Neural crest cell (in vitro differentiated cells): ENCODE data around the gene ITIH5. TPM values are rescaled to one million over a fixed set of nuclear protein-coding genes. Genes with fewer than 3 reads are reported as not detected.

ENCODE experiments used
- DNase-seq: peaks from one replicate; pipeline ENCODE4 v3.0.0; 2021; ENCODE audit warnings: low read depth, mixed read lengths, low spot score
- H3K27ac Mint-ChIP-seq: one replicate; pipeline ENCODE4 v1.8.0; 2021; ENCODE audit warnings: mild to moderate bottlenecking, mixed read lengths; ENCODE audit not compliant: unreplicated experiment
- H3K27me3 Mint-ChIP-seq: 2 replicates; pipeline ENCODE4 v1.8.0; 2021; ENCODE audit warnings: low read depth, mild to moderate bottlenecking, mixed read lengths
- H3K36me3 Mint-ChIP-seq: 2 replicates; pipeline ENCODE4 v1.8.0; 2021; ENCODE audit warnings: low read depth, mild to moderate bottlenecking, mixed read lengths
- H3K4me1 Mint-ChIP-seq: 2 replicates; pipeline ENCODE4 v1.8.0; 2021; ENCODE audit warnings: mixed read lengths
- H3K4me3 Mint-ChIP-seq: one replicate; pipeline ENCODE4 v1.8.0; 2021; ENCODE audit warnings: mild to moderate bottlenecking, mixed read lengths
- H3K9me3 Mint-ChIP-seq: 2 replicates; pipeline ENCODE4 v1.8.0; 2021; ENCODE audit warnings: mixed read lengths
- total RNA-seq: library from RNA; stranded (reverse); gene quantifications from 2 replicates; pipeline ENCODE4 v1.2.1, GENCODE V29; 2021
- TF ChIP-seq, protein P1 (sequence below): fragments of 200-600 bp; sonication (generic); conservative IDR thresholded peaks from 2 replicates; pipeline ENCODE4 v1.5.0; 2021; ENCODE audit warnings: antibody characterized with exemption, mild to moderate bottlenecking

The ITIH5 gene
- total RNA-seq, 1 donor from 2014 or later: not detected

DNA sequence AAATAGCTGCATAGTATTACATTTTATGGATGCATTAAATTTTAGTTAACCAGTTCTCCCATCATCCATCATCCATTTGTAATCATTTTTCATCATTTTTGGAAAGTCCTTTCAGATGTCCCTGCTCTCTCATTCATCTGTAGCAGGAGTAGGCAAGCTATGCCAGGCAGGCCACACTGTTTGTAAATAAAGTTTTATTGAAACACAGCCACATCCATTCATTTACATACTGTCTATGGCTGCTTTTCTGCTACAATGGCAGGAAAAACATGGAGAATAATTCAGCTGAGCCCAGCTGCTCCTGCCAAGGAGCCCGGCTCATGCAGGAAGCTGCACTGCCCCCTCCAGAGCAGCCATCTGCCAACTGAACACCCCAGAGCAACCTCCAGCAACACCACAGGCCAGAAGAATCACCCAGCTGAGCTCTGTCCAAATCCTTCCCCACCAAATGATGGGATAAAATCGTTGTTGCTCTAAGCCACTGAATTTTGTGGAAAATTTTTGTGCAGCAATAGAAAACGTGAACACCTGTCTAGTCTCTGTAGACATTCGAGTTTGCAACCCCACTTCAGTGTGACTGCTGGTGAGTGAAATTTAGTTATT is 19.6 kb downstream of the ITIH5 start:
- TF ChIP-seq, protein P1, sequence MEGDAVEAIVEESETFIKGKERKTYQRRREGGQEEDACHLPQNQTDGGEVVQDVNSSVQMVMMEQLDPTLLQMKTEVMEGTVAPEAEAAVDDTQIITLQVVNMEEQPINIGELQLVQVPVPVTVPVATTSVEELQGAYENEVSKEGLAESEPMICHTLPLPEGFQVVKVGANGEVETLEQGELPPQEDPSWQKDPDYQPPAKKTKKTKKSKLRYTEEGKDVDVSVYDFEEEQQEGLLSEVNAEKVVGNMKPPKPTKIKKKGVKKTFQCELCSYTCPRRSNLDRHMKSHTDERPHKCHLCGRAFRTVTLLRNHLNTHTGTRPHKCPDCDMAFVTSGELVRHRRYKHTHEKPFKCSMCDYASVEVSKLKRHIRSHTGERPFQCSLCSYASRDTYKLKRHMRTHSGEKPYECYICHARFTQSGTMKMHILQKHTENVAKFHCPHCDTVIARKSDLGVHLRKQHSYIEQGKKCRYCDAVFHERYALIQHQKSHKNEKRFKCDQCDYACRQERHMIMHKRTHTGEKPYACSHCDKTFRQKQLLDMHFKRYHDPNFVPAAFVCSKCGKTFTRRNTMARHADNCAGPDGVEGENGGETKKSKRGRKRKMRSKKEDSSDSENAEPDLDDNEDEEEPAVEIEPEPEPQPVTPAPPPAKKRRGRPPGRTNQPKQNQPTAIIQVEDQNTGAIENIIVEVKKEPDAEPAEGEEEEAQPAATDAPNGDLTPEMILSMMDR: no peak
- Mint-ChIP-seq H3K27ac (no peak overlapping the region), H3K27me3 (peaks cover 35% of the 10 kb centered on the region), H3K4me3 (no peak overlapping the region), H3K9me3 (peaks cover 4% of the 10 kb centered on the region), H3K36me3 (no peaks in the 10 kb centered on the region), H3K4me1 (no peaks in the 10 kb centered on the region)
- no peak for DNase-seq

DNA sequence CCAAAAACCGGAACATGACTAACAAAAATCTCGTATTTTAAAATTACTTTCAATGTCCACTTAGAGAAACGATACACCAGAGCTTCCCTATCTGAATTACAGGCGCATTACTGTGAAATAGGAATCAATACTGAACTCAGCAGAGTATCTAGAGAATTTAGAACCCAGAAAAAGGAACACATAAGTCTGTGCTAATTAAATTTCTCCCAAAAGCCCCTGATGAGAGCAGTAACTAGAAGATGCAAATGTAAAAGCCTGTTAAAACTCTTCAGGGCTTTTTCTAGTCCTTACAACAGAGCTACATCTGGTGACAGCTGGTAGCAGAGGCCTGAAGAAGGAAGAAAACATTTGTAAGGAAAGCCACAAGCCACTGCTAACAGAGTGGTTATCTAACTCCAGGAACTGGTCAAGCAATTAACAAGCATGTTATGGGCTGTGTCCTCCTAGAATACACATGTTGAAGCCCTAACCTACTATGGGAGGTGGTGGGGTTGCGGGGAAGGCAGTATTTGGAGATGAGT is 24.2 kb downstream of the ITIH5 start:
- TF ChIP-seq, protein P1: no peak
- H3K36me3 Mint-ChIP-seq: no peaks in the 10 kb centered on the region
- H3K4me1 Mint-ChIP-seq: no peaks in the 10 kb centered on the region
- DNase-seq: no peak
- peaks cover 32% of the 10 kb centered on the region for H3K27me3 Mint-ChIP-seq
- H3K27ac Mint-ChIP-seq: no peak overlapping the region
- H3K4me3 Mint-ChIP-seq: no peak overlapping the region
- H3K9me3 Mint-ChIP-seq: peaks cover 9% of the 10 kb centered on the region

DNA sequence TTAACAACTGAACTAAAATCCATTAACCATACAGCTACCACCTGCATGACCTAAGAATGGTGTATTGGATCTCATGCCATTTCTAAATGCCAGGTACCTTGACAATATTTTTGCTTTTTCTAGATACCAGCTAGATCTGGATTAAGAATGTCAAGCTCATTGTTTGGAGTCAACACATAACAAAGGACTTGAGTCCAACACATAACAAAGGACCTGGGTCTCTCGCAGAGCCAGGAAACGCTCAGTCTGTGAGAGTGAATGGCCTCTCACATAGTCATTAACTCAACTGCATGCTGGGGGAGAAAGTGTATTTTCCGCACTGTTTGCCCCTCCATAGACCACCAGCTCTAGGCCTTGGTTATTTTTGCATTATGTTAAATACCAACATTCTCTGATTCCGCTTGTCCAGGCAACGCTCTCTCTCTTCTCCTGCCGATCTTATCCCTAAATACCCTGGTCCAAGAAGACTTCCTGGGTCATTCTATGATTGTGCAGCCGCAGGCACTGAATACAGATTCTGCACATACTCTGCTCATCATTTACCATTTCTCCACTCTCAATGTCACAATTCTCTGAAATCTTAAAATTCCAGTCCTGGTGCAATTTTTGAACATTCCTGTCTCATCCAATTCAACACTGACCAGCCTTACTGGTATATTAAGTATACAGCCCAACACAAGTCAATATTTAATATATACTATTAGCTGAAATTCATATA is 31.2 kb downstream of the ITIH5 start:
- DNase-seq: no peak
- no peak overlapping the region for H3K4me3 Mint-ChIP-seq
- H3K4me1 Mint-ChIP-seq: peaks cover 13% of the 10 kb centered on the region
- no peaks in the 10 kb centered on the region for H3K27me3 Mint-ChIP-seq
- no peaks in the 10 kb centered on the region for H3K36me3 Mint-ChIP-seq
- TF ChIP-seq, protein P1: no peak
- peaks cover 10% of the 10 kb centered on the region for H3K9me3 Mint-ChIP-seq
- peak overlapping the region; percentile 3 for H3K27ac Mint-ChIP-seq

DNA sequence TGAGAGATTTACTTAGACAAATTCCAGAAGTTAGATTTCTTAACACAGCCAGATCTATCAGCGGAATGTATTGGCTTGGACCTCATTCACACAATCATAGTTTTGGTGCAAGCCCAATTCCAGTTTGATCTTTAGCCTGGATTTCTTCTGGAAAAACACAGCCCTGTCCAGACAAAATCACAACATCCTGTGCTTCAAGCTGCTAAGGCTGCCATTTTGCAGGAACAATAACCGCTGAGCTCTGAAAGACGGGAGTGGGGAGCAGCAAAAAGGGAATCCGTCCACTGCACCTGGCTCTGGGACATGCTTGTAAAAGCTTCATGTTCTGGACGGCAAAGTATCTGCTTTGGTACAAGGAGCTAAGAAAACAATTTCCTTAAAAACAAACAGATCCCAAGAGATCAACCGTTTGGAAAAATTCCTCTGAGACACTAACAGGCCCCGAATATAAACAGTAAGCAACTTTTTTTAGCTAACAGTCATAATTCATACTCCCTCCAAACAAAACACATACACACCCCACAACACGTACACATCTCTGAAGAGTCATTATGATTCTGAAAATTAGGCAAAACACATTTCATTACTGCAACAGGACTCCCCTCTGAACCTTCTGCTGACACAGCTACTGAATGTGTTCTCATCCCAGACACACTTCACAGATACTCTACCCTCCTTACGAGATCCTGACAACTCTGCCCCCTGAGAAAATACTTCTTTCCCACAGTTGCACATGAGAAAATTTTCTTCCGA is 32.4 kb downstream of the ITIH5 start:
- TF ChIP-seq, protein P1: no peak
- Mint-ChIP-seq H3K9me3 (peaks cover 10% of the 10 kb centered on the region), H3K4me3 (no peak overlapping the region), H3K36me3 (no peaks in the 10 kb centered on the region), H3K27ac (no peak overlapping the region), H3K4me1 (peaks cover 13% of the 10 kb centered on the region), H3K27me3 (no peaks in the 10 kb centered on the region)
- DNase-seq: no peak

DNA sequence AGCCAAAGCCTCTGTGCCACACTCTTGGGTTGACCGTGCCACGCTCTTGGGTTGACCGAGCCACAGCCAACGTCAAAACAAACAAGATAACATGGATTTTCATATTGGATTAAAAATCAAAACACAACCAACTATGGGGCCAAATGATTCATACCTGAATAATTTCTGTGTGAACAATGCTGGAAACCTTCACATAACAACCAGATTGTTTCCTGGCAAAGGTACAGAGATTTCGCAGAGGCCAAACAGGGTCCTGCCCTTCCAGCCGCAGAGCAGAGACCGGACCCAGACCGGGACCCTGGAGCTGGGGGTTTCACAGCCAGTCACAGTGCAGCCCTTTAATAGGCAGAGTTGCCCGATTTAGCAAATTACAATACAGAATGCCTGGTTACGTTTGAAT is 40.5 kb downstream of the ITIH5 start:
- no peak for DNase-seq
- Mint-ChIP-seq H3K36me3 (no peaks in the 10 kb centered on the region), H3K27ac (no peak overlapping the region), H3K9me3 (no peaks in the 10 kb centered on the region), H3K27me3 (no peaks in the 10 kb centered on the region), H3K4me1 (no peaks in the 10 kb centered on the region), H3K4me3 (no peak overlapping the region)
- TF ChIP-seq, protein P1: no peak
